ENCODE data around the gene ADAD2.

- TF ChIP-seq MYNN (tag by site-specific recombination; IDR thresholded peaks at IDR 0.05; ENCODE audit: borderline replicate concordance), result no peak
- no peak for TF ChIP-seq PATZ1 (tag by site-specific recombination; IDR thresholded peaks at IDR 0.05)
- no peak for TF ChIP-seq CTCF (tag by site-specific recombination; IDR thresholded peaks at IDR 0.05)
- no peak for TF ChIP-seq PRDM4 (tag by site-specific recombination; IDR thresholded peaks at IDR 0.05)
- no peak for TF ChIP-seq ZNF624 (tag by site-specific recombination; IDR thresholded peaks at IDR 0.05)
- no peak for TF ChIP-seq ZNF521 (tag by site-specific recombination; IDR thresholded peaks at IDR 0.05)
- TF ChIP-seq ZNF837 (tag by site-specific recombination; IDR thresholded peaks at IDR 0.05), result no peak
- no peak for TF ChIP-seq PBX3 (CRISPR knock-in tag; IDR thresholded peaks at IDR 0.05)
- no peak for TF ChIP-seq ZBTB1 (tag by site-specific recombination; IDR thresholded peaks at IDR 0.05)
- TF ChIP-seq OVOL3 (tag by site-specific recombination; IDR thresholded peaks at IDR 0.05), result no peak
Observed at GRCh38 chr16:84178146-84178765, 12.7 kb upstream of the ADAD2 start.

Data from HEK293 (cell line).